Colon (tissue), 2 donors: ENCODE results near the gene AMPH.
"Not testable (repeated sequence)": the region's sequence is repeated elsewhere in the genome, so short reads cannot be mapped to it uniquely, and the experiment has no call there.

Experiments
- FAIRE-seq: peaks from 2 replicates; lab custom pipeline; 2012; peaks lifted over from hg19 to GRCh38; lab: Jason Lieb, UNC
- donor health status: control.
- donor health status: control.

Gene AMPH

DNA sequence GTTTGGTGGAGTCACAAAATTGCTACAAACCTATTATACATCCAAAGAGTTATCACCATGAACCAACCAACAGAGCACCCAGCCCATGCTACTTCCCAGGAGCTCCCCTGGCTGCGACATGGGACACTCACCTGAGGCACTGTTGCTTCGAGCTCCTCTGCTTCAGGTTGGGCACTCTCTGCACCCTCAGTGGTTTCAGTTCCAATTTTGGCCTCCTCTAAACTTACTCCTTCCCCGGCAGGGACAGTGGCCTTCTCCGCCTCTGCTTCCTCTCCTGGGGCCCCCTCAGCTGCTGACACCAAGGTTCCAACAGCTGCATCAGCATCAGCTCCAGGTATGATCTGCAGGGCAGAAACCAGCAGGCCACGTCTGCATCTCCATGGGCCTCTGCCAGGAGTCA, 237.3 kb downstream of the AMPH start:
- FAIRE-seq = no peak

DNA sequence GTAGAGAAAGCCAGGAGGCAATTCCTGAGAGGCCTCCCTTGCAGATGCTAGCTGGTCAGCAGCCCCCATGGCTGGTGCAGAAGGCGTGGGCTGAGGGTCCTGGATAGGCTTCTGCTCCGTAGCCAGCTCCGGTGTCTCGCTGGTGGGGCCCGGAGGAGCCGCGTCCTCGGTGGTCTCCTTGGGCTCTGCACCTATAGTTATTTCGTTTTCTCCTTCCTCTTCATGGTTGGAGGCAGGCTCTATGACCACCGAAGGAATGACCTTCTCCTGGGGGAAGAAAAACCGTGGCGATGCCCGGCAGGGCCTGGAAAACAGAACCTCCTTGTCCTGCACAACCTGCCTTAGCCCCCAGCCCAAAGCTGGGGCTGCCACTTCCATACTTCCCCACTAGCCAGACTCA, 239.4 kb downstream of the AMPH start:
- FAIRE-seq = no peak

GRCh38 chr7:38385682-38386081, 245.5 kb downstream of the AMPH start:
- FAIRE-seq = no peak

GRCh38 chr7:38383281-38383680, 247.9 kb downstream of the AMPH start:
- FAIRE-seq = no peak

DNA sequence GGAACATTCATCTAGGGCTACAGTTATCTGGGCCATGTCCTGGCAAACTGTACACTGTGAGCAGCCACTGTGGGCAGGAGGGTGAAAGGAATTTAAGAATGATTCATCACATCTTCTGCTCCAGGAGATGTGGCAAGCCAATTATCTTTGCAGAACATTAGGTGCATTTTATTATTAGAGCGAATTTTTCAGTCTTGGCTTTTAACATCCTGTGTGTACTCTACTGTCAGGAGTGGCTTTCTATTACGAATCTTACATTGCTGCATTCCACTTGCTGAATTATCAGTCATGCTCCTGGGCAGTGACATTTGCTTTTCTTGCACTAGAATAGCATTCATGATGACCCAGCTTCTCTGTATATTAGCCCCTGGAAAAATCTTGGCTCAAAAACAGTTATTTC, 248.5 kb downstream of the AMPH start:
- no peak for FAIRE-seq

GRCh38 chr7:38375453-38375852, 255.7 kb downstream of the AMPH start:
- no peak for FAIRE-seq

GRCh38 chr7:38374507-38374906, 256.7 kb downstream of the AMPH start:
- no peak for FAIRE-seq

GRCh38 chr7:38373155-38373554, 258.0 kb downstream of the AMPH start:
- FAIRE-seq = no peak

- no peak for FAIRE-seq
These were observed 258.9 kb downstream of the AMPH start for GRCh38 chr7:38372290-38372689.

GRCh38 chr7:38369816-38370493, 261.2 kb downstream of the AMPH start:
- no peak for FAIRE-seq

DNA sequence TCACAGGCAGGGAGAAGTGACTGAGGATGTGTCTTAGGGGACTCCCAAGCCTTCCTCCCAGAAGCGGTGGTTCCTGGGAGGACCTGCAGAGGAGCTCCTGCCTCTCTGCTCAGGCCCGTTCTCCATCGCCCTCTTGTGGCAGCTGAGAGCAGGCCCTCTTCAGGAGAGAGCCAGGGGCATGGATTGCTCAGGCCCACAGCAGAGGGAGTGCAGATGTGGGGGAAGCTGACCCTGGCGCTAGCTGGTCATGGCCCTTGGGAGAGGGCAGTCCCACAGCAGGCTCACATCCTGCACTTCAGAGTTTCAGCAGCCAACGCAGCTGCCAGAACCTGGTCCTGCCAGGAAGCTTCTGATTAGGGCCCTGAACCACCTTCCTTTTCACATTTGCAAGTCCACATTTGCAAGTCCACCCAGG, 263.0 kb downstream of the AMPH start:
- FAIRE-seq = no peak

DNA sequence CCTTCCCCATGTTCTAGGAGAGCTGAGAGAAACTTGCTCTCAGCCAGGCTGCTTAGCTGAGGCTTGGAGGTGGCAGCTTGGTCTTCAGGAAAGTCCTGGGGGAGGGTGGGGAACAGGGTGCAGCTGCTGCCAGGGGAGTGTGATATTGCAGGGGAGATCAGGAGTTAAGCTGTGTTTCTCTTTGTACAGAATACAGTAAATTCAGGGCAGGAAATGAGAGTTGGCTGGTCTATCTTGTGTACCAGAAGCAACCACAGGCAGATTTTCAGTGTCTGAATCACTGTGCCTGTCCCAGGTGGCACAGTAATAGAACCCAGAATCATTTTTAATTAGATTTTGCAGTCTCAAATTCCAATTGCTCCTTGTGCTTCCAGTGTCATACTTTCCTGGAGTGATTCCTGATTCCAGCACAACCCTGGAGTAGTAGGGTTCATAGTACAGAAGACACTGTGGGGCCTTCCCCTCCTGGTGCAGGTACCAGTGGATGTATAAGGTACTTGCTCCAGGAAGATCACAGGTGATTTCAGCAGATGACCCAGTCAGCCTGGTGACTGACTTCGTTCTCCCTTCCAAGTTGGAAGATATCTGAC, 263.8 kb downstream of the AMPH start:
- FAIRE-seq = no peak

DNA sequence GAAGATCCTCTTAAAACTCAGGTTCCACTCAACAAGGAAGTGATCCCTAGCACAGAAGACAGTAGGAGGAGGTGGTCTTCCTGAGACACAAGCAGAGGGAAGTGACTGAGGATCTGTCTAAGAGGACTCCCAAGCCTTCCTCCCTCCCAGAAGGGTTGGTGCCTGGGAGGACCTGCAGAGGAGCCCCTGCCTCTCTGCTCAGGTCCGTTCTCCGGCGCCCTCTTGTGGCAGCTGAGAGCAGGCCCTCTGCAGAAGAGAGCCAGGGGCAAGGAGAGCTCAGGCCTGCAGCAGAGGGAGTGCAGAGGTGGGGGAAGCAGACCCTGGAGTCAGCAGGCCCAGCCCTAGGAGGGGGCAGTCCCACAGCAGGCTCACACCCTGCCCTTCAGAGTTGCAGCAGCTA, 267.8 kb downstream of the AMPH start:
- not testable (repeated sequence) for FAIRE-seq

DNA sequence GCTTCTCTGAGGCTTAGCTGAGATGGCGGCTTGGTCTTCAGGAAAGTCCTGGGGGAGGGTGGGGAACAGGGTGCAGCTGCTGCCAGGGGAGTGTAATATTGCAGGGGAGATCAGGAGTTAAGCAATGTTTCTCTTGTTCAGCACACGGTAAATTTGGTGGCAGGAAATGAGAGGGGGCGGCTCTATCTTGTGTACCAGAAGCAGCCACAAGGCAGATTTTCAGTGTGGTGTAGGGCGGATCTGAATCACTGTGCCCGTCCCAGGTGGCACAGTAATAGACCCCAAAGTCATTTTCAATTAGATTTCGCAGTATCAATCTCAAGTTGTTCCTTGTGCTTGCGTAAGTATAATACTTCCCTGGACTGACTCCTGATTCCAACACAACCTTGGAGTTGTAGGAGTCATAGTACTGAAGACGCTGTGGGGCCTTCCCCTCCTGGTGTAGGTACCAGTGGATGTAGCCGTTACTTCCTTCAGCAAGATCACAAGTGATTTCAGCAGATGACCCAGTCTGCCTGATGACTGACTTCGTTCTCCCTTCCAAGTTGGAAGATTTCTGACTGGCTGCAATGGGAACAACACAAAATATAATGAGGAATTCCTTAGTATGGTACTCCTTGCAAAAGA, 268.4 kb downstream of the AMPH start:
- not testable (repeated sequence) for FAIRE-seq

DNA sequence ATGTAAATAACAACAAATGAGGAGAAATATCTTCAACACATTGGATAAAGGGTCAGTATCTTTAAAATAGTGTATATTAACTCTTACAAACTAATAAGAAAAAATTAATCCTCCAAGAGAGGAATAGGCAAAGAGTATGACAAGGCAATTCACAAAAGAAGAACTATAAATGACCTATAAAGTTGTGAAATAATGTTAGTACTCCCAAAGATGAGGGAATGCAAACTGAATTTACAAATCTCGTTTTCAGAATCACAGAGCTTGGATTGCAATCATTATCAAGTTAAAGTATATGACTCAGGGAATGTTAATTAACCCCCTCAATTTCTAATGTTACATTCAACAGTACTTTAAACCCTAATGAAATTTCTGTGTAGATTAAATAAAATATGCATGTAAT, 270.4 kb downstream of the AMPH start:
- no peak for FAIRE-seq

GRCh38 chr7:38359071-38359601, 272.0 kb downstream of the AMPH start:
- not testable (repeated sequence) for FAIRE-seq

DNA sequence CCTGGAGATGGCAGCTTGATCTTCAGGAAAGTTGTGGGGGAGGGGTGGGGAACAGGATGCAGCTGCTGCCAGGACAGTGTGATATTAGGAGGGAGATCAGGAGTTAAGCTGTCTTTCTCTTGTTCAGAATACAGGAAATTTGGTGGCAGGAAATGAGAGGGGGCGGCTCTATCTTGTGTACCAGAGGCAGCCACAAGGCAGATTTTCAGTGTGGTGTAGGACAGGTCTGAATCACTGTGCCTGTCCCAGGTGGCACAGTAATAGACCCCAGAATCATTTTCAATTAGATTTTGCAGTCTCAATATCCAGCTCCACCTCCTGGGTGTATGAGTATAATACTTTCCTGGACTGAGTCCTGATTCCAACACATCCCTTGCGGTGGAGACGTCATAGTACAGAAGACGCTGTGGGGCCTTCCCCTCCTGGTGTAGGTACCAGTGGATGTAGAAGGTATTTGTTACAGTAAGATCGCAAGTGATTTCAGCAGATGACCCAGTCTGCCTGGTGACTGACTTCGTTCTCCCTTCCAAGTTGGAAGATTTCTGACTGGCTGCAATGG, 272.8 kb downstream of the AMPH start:
- FAIRE-seq = not testable (repeated sequence)

DNA sequence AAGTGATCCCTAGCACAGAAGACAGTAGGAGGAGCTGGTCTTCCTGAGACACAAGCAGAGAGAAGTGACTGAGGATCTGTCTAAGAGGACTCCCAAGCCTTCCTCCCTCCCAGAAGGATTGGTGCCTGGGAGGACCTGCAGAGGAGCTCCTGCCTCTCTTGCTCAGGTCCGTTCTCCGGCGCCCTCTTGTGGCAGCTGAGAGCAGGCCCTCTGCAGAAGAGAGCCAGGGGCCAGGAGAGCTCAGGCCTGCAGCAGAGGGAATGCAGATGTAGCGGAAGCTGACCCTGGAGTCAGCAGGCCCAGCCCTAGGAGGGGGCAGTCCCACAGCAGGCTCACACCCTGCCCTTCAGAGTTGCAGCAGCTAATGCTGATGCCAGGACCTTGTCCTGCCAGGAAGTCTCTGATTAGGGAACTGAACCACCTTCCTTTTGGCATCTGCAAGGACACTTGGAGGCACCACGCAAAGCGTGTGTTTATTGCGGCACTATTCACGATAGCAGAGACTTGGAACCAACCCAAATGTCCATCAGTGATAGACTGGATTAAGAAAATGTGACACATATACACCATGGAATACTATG, 276.8 kb downstream of the AMPH start:
- FAIRE-seq = not testable (repeated sequence)

DNA sequence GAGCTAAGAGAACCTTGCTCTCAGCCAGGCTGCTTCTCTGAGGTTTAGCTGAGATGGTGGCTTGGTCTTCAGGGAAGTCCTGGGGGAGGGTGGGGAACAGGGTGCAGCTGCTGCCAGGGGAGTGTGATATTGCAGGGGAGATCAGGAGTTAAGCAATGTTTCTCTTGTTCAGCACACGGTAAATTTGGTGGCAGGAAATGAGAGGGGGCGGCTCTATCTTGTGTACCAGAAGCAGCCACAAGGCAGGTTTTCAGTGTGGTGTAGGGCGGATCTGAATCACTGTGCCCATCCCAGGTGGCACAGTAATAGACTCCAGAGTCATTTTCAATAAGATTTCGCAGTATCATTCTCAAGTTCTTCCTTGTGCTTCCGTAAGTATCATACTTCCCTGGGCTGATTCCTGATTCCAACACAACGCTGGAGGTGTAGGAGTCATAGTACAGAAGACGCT, 277.7 kb downstream of the AMPH start:
- FAIRE-seq = not testable (repeated sequence)

GRCh38 chr7:38351601-38352000, 279.6 kb downstream of the AMPH start:
- no peak for FAIRE-seq

GRCh38 chr7:38350777-38351176, 280.4 kb downstream of the AMPH start:
- not testable (repeated sequence) for FAIRE-seq

- FAIRE-seq = not testable (repeated sequence)
These were observed 281.1 kb downstream of the AMPH start for GRCh38 chr7:38349869-38350583.
